Astrocyte (in vitro differentiated cells and primary cell): Measurements from ENCODE around the gene RBM11. TPM values are rescaled to one million over a fixed set of nuclear protein-coding genes. Genes with fewer than 3 reads are reported as not detected.

Experiments used
- DNase-seq: peaks from one replicate; pipeline ENCODE4 v3.0.0-alpha.2; 2010; ENCODE audit warnings: low read depth
- FAIRE-seq: peaks from 2 replicates; lab custom pipeline; 2011; peaks lifted over from hg19 to GRCh38; lab: Jason Lieb, UNC
- H2AFZ ChIP-seq: 2 replicates; pipeline ENCODE4 v1.6.0; 2012; ENCODE audit warnings: low read depth, low read length, inconsistent platforms
- H3K27ac ChIP-seq: 2 replicates; pipeline ENCODE4 v1.5.1; 2011; ENCODE audit warnings: low read depth, low read length, inconsistent platforms
- H3K27me3 ChIP-seq: 2 replicates; pipeline ENCODE4 v1.6.0; 2011; ENCODE audit warnings: low read length, inconsistent platforms; ENCODE audit not compliant: insufficient read depth
- H3K36me3 ChIP-seq: 2 replicates; pipeline ENCODE4 v1.5.1; 2011; ENCODE audit warnings: low read length, inconsistent platforms; ENCODE audit not compliant: insufficient read depth
- H3K4me1 ChIP-seq: 2 replicates; pipeline ENCODE4 v1.5.1; 2011; ENCODE audit warnings: low read length, inconsistent platforms; ENCODE audit not compliant: insufficient read depth
- H3K4me2 ChIP-seq: 2 replicates; pipeline ENCODE4 v1.6.0; 2012; ENCODE audit warnings: low read length, inconsistent platforms
- H3K4me3 ChIP-seq: 2 replicates; pipeline ENCODE4 v1.5.1; 2011; ENCODE audit warnings: low read depth, mild to moderate bottlenecking, low read length, inconsistent platforms; ENCODE audit not compliant: insufficient read depth
- H3K79me2 ChIP-seq: 2 replicates; pipeline ENCODE4 v1.6.0; 2012; ENCODE audit warnings: mild to moderate bottlenecking, low read length, inconsistent platforms; ENCODE audit not compliant: insufficient read depth
- H3K9ac ChIP-seq: 2 replicates; pipeline ENCODE4 v1.6.0; 2012; ENCODE audit warnings: mild to moderate bottlenecking, low read length, inconsistent platforms
- H3K9me3 ChIP-seq: 2 replicates; pipeline ENCODE4 v1.5.1; 2012; ENCODE audit warnings: low read depth, mild to moderate bottlenecking, low read length, inconsistent platforms; ENCODE audit not compliant: insufficient read depth
- H4K20me1 ChIP-seq: 2 replicates; pipeline ENCODE4 v1.6.0; 2012; ENCODE audit warnings: low read length, inconsistent platforms; ENCODE audit not compliant: insufficient read depth
- H3K27ac Mint-ChIP-seq: one replicate; pipeline ENCODE4 v1.8.0; 2021; ENCODE audit warnings: mild to moderate bottlenecking, mixed read lengths; ENCODE audit not compliant: unreplicated experiment
- H3K27me3 Mint-ChIP-seq: one replicate; pipeline ENCODE4 v1.8.0; 2021; ENCODE audit warnings: low read depth, mixed read lengths; ENCODE audit not compliant: unreplicated experiment
- H3K36me3 Mint-ChIP-seq: one replicate; pipeline ENCODE4 v1.8.0; 2021; ENCODE audit warnings: low read depth, mixed read lengths; ENCODE audit not compliant: unreplicated experiment
- H3K4me1 Mint-ChIP-seq: one replicate; pipeline ENCODE4 v1.8.0; 2021; ENCODE audit warnings: low read depth, mixed read lengths; ENCODE audit not compliant: unreplicated experiment
- H3K4me3 Mint-ChIP-seq: one replicate; pipeline ENCODE4 v1.8.0; 2021; ENCODE audit warnings: mild to moderate bottlenecking, moderate library complexity, mixed read lengths; ENCODE audit not compliant: unreplicated experiment
- H3K9me3 Mint-ChIP-seq: one replicate; pipeline ENCODE4 v1.8.0; 2021; ENCODE audit warnings: mild to moderate bottlenecking, mixed read lengths; ENCODE audit not compliant: unreplicated experiment
- EZH2 ChIP-seq: IDR thresholded peaks from 2 replicates; pipeline ENCODE4 v1.6.1; 2012; ENCODE audit warnings: mild to moderate bottlenecking, low read length, inconsistent platforms; ENCODE audit not compliant: insufficient read depth
- total RNA-seq: library from RNA; stranded (reverse); gene quantifications from 2 replicates; pipeline ENCODE4 v1.2.1, GENCODE V29; 2021
- TF ChIP-seq, protein P1 (sequence below): IDR thresholded peaks from 2 replicates; pipeline ENCODE4 v1.5.1; 2011; ENCODE audit warnings: low read depth, mild to moderate bottlenecking, inconsistent platforms, low read length, moderate library complexity; ENCODE audit not compliant: insufficient read depth

RBM11 gene
- total RNA-seq, 1 donor from 2014 or later = 3.4 TPM

DNA sequence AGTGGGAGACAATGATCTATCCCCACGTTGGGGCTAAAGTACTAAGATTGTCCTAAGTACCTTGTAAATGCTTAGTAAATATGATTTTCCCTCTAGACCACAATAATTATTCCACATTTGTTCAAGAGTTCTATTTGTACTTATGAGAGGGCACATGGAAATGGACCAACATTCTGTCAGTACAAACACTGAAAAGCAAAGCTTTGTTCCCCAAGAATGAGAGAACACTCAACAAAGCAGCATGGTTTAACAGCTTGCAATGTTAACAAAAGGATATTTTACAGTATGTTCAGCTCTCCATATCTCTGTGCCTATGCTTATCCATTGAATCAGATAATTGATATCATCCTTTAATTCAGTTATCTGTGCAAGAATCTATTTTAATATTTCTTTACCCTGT is 35.4 kb downstream of the RBM11 start:
- no peak for DNase-seq
- no peaks in the 10 kb centered on the region for H3K79me2 ChIP-seq
- no peak overlapping the region for H2AFZ ChIP-seq
- TF ChIP-seq, protein P1, sequence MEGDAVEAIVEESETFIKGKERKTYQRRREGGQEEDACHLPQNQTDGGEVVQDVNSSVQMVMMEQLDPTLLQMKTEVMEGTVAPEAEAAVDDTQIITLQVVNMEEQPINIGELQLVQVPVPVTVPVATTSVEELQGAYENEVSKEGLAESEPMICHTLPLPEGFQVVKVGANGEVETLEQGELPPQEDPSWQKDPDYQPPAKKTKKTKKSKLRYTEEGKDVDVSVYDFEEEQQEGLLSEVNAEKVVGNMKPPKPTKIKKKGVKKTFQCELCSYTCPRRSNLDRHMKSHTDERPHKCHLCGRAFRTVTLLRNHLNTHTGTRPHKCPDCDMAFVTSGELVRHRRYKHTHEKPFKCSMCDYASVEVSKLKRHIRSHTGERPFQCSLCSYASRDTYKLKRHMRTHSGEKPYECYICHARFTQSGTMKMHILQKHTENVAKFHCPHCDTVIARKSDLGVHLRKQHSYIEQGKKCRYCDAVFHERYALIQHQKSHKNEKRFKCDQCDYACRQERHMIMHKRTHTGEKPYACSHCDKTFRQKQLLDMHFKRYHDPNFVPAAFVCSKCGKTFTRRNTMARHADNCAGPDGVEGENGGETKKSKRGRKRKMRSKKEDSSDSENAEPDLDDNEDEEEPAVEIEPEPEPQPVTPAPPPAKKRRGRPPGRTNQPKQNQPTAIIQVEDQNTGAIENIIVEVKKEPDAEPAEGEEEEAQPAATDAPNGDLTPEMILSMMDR = no peak
- TF ChIP-seq EZH2 = no peak
- H3K9ac ChIP-seq = no peak overlapping the region
- no peaks in the 10 kb centered on the region for H3K36me3 Mint-ChIP-seq
- no peak overlapping the region for H3K27ac Mint-ChIP-seq
- no peak overlapping the region for H3K4me2 ChIP-seq
- H4K20me1 ChIP-seq = no peaks in the 10 kb centered on the region
- no peaks in the 10 kb centered on the region for H3K4me1 ChIP-seq
- no peak overlapping the region for H3K4me3 Mint-ChIP-seq
- no peaks in the 10 kb centered on the region for H3K27me3 ChIP-seq
- H3K9me3 Mint-ChIP-seq = peaks cover 3% of the 10 kb centered on the region
- no peak overlapping the region for H3K4me3 ChIP-seq
- no peaks in the 10 kb centered on the region for H3K9me3 ChIP-seq
- no peaks in the 10 kb centered on the region for H3K27me3 Mint-ChIP-seq
- no peaks in the 10 kb centered on the region for H3K4me1 Mint-ChIP-seq
- H3K27ac ChIP-seq = no peak overlapping the region
- FAIRE-seq = no peak
- no peaks in the 10 kb centered on the region for H3K36me3 ChIP-seq

DNA sequence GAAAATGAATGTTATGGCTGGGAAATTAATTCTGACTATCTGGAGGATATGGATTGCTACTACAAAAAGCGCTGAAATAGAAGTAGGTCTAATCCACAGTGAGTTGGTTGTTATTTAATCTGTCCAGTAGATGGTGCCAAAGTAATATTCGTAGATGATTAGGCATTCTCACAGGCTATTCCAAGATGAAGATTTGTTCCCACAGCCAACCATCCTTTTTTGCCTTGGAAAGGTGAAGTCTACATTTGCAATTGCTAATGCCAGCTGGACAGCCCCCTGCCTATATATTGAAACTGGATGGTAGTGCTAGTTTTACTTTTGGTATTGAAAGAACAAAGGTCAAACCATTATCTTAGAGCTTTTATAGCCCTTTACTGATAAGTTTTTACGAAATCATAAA is 43.8 kb downstream of the RBM11 start:
- Histone ChIP-seq H2AFZ (no peak overlapping the region), H3K27ac (no peak overlapping the region), H3K4me1 (no peaks in the 10 kb centered on the region), H3K9me3 (no peaks in the 10 kb centered on the region), H3K9ac (no peak overlapping the region), H4K20me1 (no peaks in the 10 kb centered on the region), H3K4me2 (no peak overlapping the region), H3K36me3 (no peaks in the 10 kb centered on the region), H3K79me2 (no peaks in the 10 kb centered on the region), H3K27me3 (no peaks in the 10 kb centered on the region), H3K4me3 (no peak overlapping the region)
- FAIRE-seq (peak; percentile 79), DNase-seq (peak; percentile 13)
- TF ChIP-seq EZH2 = no peak
- TF ChIP-seq, protein P1 = peak; percentile 53
- Mint-ChIP-seq H3K4me1 (no peaks in the 10 kb centered on the region), H3K4me3 (no peak overlapping the region), H3K27me3 (peaks cover 6% of the 10 kb centered on the region), H3K36me3 (no peaks in the 10 kb centered on the region), H3K27ac (no peak overlapping the region), H3K9me3 (no peaks in the 10 kb centered on the region)

DNA sequence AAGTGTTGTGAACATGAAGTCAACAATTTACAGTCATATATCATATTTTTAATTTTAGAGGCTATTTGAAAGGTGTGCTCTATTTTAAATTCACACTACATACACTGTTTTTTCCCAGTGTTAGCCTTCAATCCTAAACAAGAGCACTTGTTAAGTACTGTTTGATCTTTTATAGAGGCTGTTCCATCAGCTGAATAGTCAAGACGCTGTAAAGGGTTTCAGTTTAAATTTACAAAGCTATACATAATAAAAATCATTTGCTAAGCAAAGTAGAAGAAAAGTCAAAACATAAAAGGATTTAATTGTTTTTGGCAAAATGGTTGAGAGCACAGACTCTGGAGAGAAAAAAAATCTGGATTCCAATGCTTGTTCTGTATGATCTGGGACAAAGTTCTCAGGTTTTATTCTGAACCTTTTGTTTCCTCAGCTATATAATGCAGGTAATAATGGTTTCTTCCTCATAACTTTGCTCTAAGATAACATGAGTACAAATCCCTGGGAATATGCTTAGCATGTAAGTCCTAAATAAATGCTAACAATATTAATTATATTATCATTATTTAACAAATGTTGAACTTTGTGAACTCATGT is 44.3 kb downstream of the RBM11 start:
- TF ChIP-seq, protein P1 = no peak
- TF ChIP-seq EZH2 = no peak
- Mint-ChIP-seq H3K4me1 (no peaks in the 10 kb centered on the region), H3K9me3 (no peaks in the 10 kb centered on the region), H3K4me3 (no peak overlapping the region), H3K27ac (no peak overlapping the region), H3K36me3 (no peaks in the 10 kb centered on the region), H3K27me3 (peaks cover 6% of the 10 kb centered on the region)
- Histone ChIP-seq H3K27ac (no peak overlapping the region), H3K4me3 (no peak overlapping the region), H3K9ac (no peak overlapping the region), H3K9me3 (no peaks in the 10 kb centered on the region), H3K4me2 (no peak overlapping the region), H4K20me1 (no peaks in the 10 kb centered on the region), H3K79me2 (no peaks in the 10 kb centered on the region), H3K27me3 (no peaks in the 10 kb centered on the region), H3K36me3 (no peaks in the 10 kb centered on the region), H3K4me1 (no peaks in the 10 kb centered on the region), H2AFZ (no peak overlapping the region)
- FAIRE-seq = no peak
- no peak for DNase-seq
